Hepatocyte (in vitro differentiated cells): ENCODE measurements around the gene NCF2.
"Not testable (repeated sequence)": the region's sequence is repeated elsewhere in the genome, so short reads cannot be mapped to it uniquely, and the experiment has no call there.

Source experiments
- CTCF ChIP-seq: fragments of 200-600 bp; sonication (generic); IDR thresholded peaks from 2 replicates; pipeline ENCODE4 v1.5.1; 2016; ENCODE audit warnings: antibody characterized with exemption, mild to moderate bottlenecking; ENCODE audit not compliant: poor library complexity
- EZH2phosphoT487 ChIP-seq: fragments of 200-600 bp; sonication (generic); IDR thresholded peaks from one replicate; pipeline ENCODE4 v1.6.1; 2018; ENCODE audit warnings: antibody characterized with exemption, mild to moderate bottlenecking, low read depth, moderate library complexity; ENCODE audit not compliant: unreplicated experiment, severe bottlenecking

- not testable (repeated sequence) for TF ChIP-seq CTCF, EZH2phosphoT487
Observed at GRCh38 chr1:183626236-183626635, 36.0 kb upstream of the NCF2 start.
